Esophagus squamous epithelium (tissue), 5 donors: ENCODE results near the gene TFF2. TPM values are rescaled to one million over a fixed set of nuclear protein-coding genes. Genes with fewer than 3 reads are reported as not detected.
A peak's percentile ranks its signal among the peaks of the same experiment; 100 is the strongest.

Experiments
- DNase-seq: peaks from one replicate; lab custom pipeline; 2025; lab: John Stamatoyannopoulos, UW
- H3K27ac ChIP-seq, 4 donors: fragments of 200-600 bp; sonication (generic); one replicate each; pipeline ENCODE4 v1.5.1; 2016 to 2019; ENCODE audit warnings: mild to moderate bottlenecking in 1 of 4
- H3K27me3 ChIP-seq, 4 donors: fragments of 200-600 bp; sonication (generic); 1 replicate in 3 of 4; 2 replicates in 1 of 4; pipeline versions ENCODE4 v1.5.1 to v1.6.0; 2017 to 2021; ENCODE audit warnings: antibody characterized with exemption in 1 of 4
- H3K36me3 ChIP-seq, 3 donors: fragments of 200-600 bp; sonication (generic); one replicate each; pipeline ENCODE4 v1.5.1; 2016 to 2019
- H3K4me1 ChIP-seq, 3 donors: fragments of 200-600 bp; sonication (generic); one replicate each; pipeline ENCODE4 v1.5.1; 2017 to 2019
- H3K4me3 ChIP-seq, 4 donors: fragments of 200-600 bp; sonication (generic); 1 replicate in 3 of 4; 2 replicates in 1 of 4; pipeline ENCODE4 v1.5.1; 2016 to 2019; ENCODE audit warnings: mild to moderate bottlenecking in 2 of 4, moderate library complexity in 1 of 4
- H3K9me3 ChIP-seq, 3 donors: fragments of 200-600 bp; sonication (generic); one replicate each; pipeline ENCODE4 v1.5.1; 2016 to 2019
- CTCF ChIP-seq, 6 experiments: fragments of 450-650 bp in 4 of 6; fragments of 200-600 bp in 2 of 6; sonication (generic) in 2 of 6; IDR thresholded peaks; one replicate each; pipeline ENCODE4 v1.5.1; 2016 to 2019; ENCODE audit warnings: antibody characterized with exemption in 6 of 6, mild to moderate bottlenecking in 4 of 6, moderate library complexity in 4 of 6
- POLR2A ChIP-seq, 4 donors: fragments of 450-650 bp; IDR thresholded peaks; one replicate each; pipeline ENCODE4 v1.6.1; 2017; ENCODE audit warnings: antibody characterized with exemption in 4 of 4, mild to moderate bottlenecking in 4 of 4, moderate library complexity in 3 of 4
- WGBS, 2 donors: methylation state at CpG; one replicate each; pipeline ENCODE4 v1.1.5; 2018; 5-methylcytosine and 5-hydroxymethylcytosine counted together
- intact Hi-C: fragments of 100-400 bp; cut with DNase I; formaldehyde crosslinking; loops from one replicate; pipeline ENCODE4 v1.15.0; 2022
- total RNA-seq, 4 donors: library from RNA; depleted of rRNA; stranded (reverse); fragments of >200 nt; gene quantifications; one replicate each; pipeline ENCODE4 v1.1.0, GENCODE V29; 2016
- donor health status: DM: yes; HTN: yes; CAD: no.

Gene TFF2
- total RNA-seq, 4 donors from 2014 or later: 1.7 TPM; not detected in 3

GRCh38 chr21:42384989-42385388 is 34.2 kb upstream of the TFF2 start:
- Histone ChIP-seq H3K27me3 (peaks cover 0 to 51% (median 0%) of the 10 kb centered on the region in 4 donors), H3K36me3 (no peaks in the 10 kb centered on the region), H3K27ac (no peak overlapping the region), H3K9me3 (no peaks in the 10 kb centered on the region), H3K4me3 (no peak overlapping the region), H3K4me1 (no peaks in the 10 kb centered on the region)
- 67 to 82% methylated on average over 2 of the region's 2 CpGs for WGBS, 2 donors
- DNase-seq: no peak
- no peak for TF ChIP-seq CTCF (IDR thresholded peaks at IDR 0.05)
- TF ChIP-seq POLR2A (IDR thresholded peaks at IDR 0.05): no peak
- intact Hi-C loops: no loop called here

- DNase-seq: no peak
- no peak overlapping the region for H3K27ac ChIP-seq
- WGBS, 2 donors: 50 to 62% methylated on average over 4 to 8 of the region's 8 CpGs
- H3K36me3 ChIP-seq: no peaks in the 10 kb centered on the region
- no peak overlapping the region for H3K4me3 ChIP-seq
- H3K9me3 ChIP-seq: no peaks in the 10 kb centered on the region
- no peaks in the 10 kb centered on the region for H3K4me1 ChIP-seq
- intact Hi-C loops: no loop called here
- TF ChIP-seq CTCF (IDR thresholded peaks at IDR 0.05) (no peak), POLR2A (IDR thresholded peaks at IDR 0.05) (no peak)
- H3K27me3 ChIP-seq: peaks cover 0 to 48% (median 0%) of the 10 kb centered on the region in 4 donors
Measured at GRCh38 chr21:42384156-42384945, 33.6 kb upstream of the TFF2 start.

- intact Hi-C loops: no loop called here
Measured at GRCh38 chr21:42383331-42383730, 32.5 kb upstream of the TFF2 start.

GRCh38 chr21:42382915-42383314 is 32.1 kb upstream of the TFF2 start:
- Histone ChIP-seq H3K4me3 (no peak overlapping the region), H3K9me3 (no peaks in the 10 kb centered on the region), H3K27me3 (peaks cover 0 to 36% (median 0%) of the 10 kb centered on the region in 4 donors), H3K36me3 (no peaks in the 10 kb centered on the region), H3K4me1 (no peaks in the 10 kb centered on the region), H3K27ac (no peak overlapping the region)
- no peak for TF ChIP-seq CTCF (IDR thresholded peaks at IDR 0.05)
- TF ChIP-seq POLR2A (IDR thresholded peaks at IDR 0.05): no peak
- DNase-seq: no peak
- WGBS, 2 donors: 89 to 97% methylated on average over 3 to 4 of the region's 6 CpGs
- intact Hi-C loops: no loop called here

More at GRCh38 chr21:42383331-42383730, 32.5 kb upstream of the TFF2 start:
- no peak for DNase-seq
- Histone ChIP-seq H3K4me1 (no peaks in the 10 kb centered on the region), H3K27me3 (peaks cover 0 to 38% (median 0%) of the 10 kb centered on the region in 4 donors), H3K9me3 (no peaks in the 10 kb centered on the region), H3K4me3 (no peak overlapping the region), H3K27ac (no peak overlapping the region), H3K36me3 (no peaks in the 10 kb centered on the region)
- 60 to 63% methylated on average over 1 to 3 of the region's 6 CpGs for WGBS, 2 donors
- TF ChIP-seq POLR2A (IDR thresholded peaks at IDR 0.05): no peak
- TF ChIP-seq CTCF (IDR thresholded peaks at IDR 0.05): no peak

- H3K4me1 ChIP-seq: peaks cover 0 to 3% (median 0%) of the 10 kb centered on the region in 3 donors
- no peak for DNase-seq
- no peak overlapping the region for H3K4me3 ChIP-seq
- H3K9me3 ChIP-seq: no peaks in the 10 kb centered on the region
- intact Hi-C loops: no loop called here
- H3K27me3 ChIP-seq: peaks cover 0 to 41% (median 0%) of the 10 kb centered on the region in 4 donors
- WGBS, 2 donors: 46 to 64% methylated on average over 1 of the region's 1 CpG
- TF ChIP-seq CTCF (IDR thresholded peaks at IDR 0.05): peak; percentile 21 to 89 (median 40)
- no peak for TF ChIP-seq POLR2A (IDR thresholded peaks at IDR 0.05)
- no peaks in the 10 kb centered on the region for H3K36me3 ChIP-seq
- no peak overlapping the region for H3K27ac ChIP-seq
Measured at GRCh38 chr21:42381347-42381984, 30.7 kb upstream of the TFF2 start.
